Neural progenitor cell (in vitro differentiated cells): ENCODE data around the gene CER1.

Experiments used
- CTCF ChIP-seq: fragments of 200-600 bp; sonication (generic); IDR thresholded peaks from 2 replicates; pipeline ENCODE4 v1.5.1; 2017; ENCODE audit warnings: antibody characterized with exemption, mild to moderate bottlenecking
- EZH2 ChIP-seq: fragments of 200-600 bp; sonication (generic); IDR thresholded peaks from 2 replicates; pipeline ENCODE4 v1.6.1; 2017; ENCODE audit warnings: antibody characterized with exemption, mild to moderate bottlenecking, moderate library complexity

GRCh38 chr9:14713187-14713767, 9.3 kb downstream of the CER1 start:
- TF ChIP-seq EZH2: no peak
- TF ChIP-seq CTCF: no peak
